ES-I3 (cell line): ENCODE results near the gene ERI2.
"Not testable (repeated sequence)": the region's sequence is repeated elsewhere in the genome, so short reads cannot be mapped to it uniquely, and the experiment has no call there.

Source experiments
- H3K36me3 ChIP-seq: 2 replicates; pipeline ENCODE4 v1.6.1; 2013; ENCODE audit warnings: mild to moderate bottlenecking, low read length, control low read depth, moderate library complexity; ENCODE audit not compliant: insufficient read depth
- H3K4me1 ChIP-seq: 2 replicates; pipeline ENCODE4 v1.6.1; 2013; ENCODE audit warnings: mild to moderate bottlenecking, control low read depth, low read length; ENCODE audit not compliant: insufficient read depth
- H3K9ac ChIP-seq: 2 replicates; pipeline ENCODE4 v1.6.1; 2013; ENCODE audit warnings: low read depth, mild to moderate bottlenecking, low read length, moderate library complexity
- H3K9me3 ChIP-seq: 2 replicates; pipeline ENCODE4 v1.6.1; 2013; ENCODE audit warnings: mild to moderate bottlenecking, low read length, moderate library complexity; ENCODE audit not compliant: control insufficient read depth, insufficient read depth

Gene ERI2

GRCh38 chr16:20764448-20764847 lies 41.8 kb downstream of the ERI2 start:
- not testable (repeated sequence) for H3K4me1 ChIP-seq, H3K9ac ChIP-seq, H3K9me3 ChIP-seq, H3K36me3 ChIP-seq

GRCh38 chr16:20763461-20764232 lies 42.6 kb downstream of the ERI2 start, which contains the start of gene ACSM3:
ACSM3 (plus strand) TSS chr16:20764014; CDS start chr16:20770035, 6,021 bp downstream.
- Histone ChIP-seq H3K36me3 (no peaks in the 10 kb centered on the region), H3K4me1 (no peaks in the 10 kb centered on the region), H3K9ac (peak within 1 kb of the TSS; percentile 71; the same call in 1 of the 2 replicates), H3K9me3 (no peaks in the 10 kb centered on the region)

DNA sequence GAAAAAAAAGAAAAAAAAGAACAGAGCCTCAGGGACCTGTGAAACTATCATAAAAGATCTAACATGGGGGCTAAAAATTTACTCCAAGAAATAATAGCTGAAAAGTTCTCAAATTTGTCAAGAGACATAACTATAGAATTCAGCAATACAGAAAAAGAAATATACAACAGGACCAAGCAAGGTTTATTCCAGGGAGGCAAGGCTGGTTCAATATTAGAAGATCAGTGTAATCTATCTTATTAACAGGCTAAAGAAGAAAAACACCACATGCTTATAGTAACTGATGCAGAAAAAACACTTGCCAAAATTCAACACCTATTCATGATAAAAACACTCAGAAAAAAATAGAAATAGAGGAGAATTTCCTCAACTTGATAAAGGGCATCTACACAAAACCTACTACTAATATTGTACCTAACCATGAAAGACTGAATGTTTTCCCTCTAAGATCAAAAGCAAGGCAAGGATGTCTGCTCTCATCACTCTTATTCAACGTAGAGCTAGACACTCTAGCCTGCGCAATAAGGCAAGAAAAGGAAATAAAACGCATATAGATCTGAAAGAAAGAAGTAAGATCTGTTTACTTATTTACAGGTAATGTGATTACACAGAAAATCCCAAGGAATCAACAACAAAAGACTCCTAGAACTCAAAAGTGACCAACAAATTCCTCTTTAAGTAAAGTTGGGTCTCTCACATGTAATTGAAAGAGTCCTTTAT lies 43.7 kb downstream of the ERI2 start:
- Histone ChIP-seq H3K4me1 (no peaks in the 10 kb centered on the region), H3K9me3 (no peaks in the 10 kb centered on the region), H3K9ac (no peak overlapping the region), H3K36me3 (no peaks in the 10 kb centered on the region)

GRCh38 chr16:20761175-20761574 lies 45.1 kb downstream of the ERI2 start:
- no peak overlapping the region for H3K9ac ChIP-seq
- no peaks in the 10 kb centered on the region for H3K36me3 ChIP-seq
- no peaks in the 10 kb centered on the region for H3K9me3 ChIP-seq
- H3K4me1 ChIP-seq, result no peaks in the 10 kb centered on the region

GRCh38 chr16:20760346-20760745 lies 45.9 kb downstream of the ERI2 start:
- no peaks in the 10 kb centered on the region for H3K36me3 ChIP-seq
- no peaks in the 10 kb centered on the region for H3K9me3 ChIP-seq
- no peak overlapping the region for H3K9ac ChIP-seq
- no peaks in the 10 kb centered on the region for H3K4me1 ChIP-seq

DNA sequence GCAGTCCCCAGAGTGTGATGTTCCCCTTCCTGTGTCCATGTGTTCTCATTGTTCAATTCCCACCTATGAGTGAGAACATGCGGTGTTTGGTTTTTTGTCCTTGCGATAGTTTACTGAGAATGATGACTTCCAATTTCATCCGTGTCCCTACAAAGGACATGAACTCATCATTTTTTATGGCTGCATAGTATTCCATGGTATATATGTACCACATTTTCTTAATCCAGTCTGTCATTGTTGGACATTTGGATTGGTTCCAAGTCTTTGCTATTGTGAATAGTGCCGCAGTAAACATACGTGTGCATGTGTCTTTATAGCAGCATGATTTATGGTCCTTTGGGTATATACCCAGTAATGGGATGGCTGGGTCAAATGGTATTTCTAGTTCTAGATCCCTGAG lies 50.5 kb downstream of the ERI2 start:
- H3K9me3 ChIP-seq, H3K9ac ChIP-seq, H3K36me3 ChIP-seq, H3K4me1 ChIP-seq: not testable (repeated sequence)

DNA sequence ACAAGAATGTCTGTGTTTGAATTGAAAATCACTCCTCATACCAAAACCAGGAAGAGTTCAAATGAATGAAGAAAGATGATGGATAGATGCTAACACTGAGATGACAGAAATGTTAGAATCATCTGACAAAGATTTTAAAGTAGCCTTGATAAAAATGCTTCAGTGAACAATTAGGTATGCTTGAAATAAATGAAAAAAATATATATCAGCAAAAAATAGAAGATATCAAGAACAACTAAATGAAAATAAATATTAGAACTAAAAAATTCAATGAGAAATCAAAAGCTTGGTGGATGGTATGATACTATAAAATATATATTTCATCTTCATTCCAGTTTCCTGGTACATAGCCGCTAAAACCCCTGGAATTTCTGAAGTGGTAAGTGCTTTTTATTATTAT lies 51.0 kb downstream of the ERI2 start:
- Histone ChIP-seq H3K4me1 (no peaks in the 10 kb centered on the region), H3K9ac (no peak overlapping the region), H3K9me3 (no peaks in the 10 kb centered on the region), H3K36me3 (no peaks in the 10 kb centered on the region)

GRCh38 chr16:20753727-20754126 lies 52.5 kb downstream of the ERI2 start:
- no peaks in the 10 kb centered on the region for H3K9me3 ChIP-seq
- H3K36me3 ChIP-seq, result no peaks in the 10 kb centered on the region
- H3K4me1 ChIP-seq, result no peaks in the 10 kb centered on the region
- H3K9ac ChIP-seq, result no peak overlapping the region

DNA sequence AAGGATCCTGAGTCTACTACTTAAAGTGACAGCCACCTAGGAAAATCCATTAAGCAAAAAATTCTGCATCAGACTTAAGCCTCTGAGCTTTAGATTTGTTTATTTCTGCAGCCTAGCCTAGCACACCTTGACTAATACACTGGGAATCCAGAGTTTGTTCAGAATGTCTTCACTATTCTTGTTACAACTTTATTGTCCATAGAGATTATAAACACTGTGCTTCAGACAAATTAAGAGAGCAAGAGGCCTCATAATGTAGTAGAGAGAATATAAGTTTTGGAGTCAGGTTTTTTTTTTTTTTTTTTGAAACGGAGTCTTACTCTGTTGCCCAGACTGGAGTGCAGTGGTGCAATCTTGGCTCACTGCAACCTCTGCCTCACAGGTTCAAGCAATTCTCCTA lies 55.7 kb downstream of the ERI2 start:
- Histone ChIP-seq H3K4me1 (no peaks in the 10 kb centered on the region), H3K36me3 (no peaks in the 10 kb centered on the region), H3K9ac (no peak overlapping the region), H3K9me3 (no peaks in the 10 kb centered on the region)

DNA sequence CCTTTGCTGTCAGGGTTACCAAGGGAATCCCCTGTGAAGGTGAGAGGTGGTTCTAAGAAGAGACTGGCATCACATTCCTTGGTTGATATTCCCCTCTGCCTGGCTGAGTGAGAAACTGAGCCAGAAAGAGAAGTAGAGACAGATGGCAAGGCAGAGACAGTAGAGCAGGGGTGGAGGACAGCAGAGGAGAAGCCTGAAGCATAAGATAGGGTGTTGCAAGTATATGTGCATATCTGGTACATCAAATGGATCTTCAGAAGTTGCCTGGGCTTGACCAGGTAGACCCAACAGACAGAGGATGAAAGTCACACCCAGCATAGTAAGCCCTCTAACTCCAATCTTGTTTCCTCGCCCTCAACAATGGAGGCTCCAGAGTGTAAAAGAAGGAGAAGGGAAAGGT lies 56.8 kb downstream of the ERI2 start:
- no peak overlapping the region for H3K9ac ChIP-seq
- no peaks in the 10 kb centered on the region for H3K9me3 ChIP-seq
- H3K36me3 ChIP-seq, result no peaks in the 10 kb centered on the region
- H3K4me1 ChIP-seq, result no peaks in the 10 kb centered on the region

DNA sequence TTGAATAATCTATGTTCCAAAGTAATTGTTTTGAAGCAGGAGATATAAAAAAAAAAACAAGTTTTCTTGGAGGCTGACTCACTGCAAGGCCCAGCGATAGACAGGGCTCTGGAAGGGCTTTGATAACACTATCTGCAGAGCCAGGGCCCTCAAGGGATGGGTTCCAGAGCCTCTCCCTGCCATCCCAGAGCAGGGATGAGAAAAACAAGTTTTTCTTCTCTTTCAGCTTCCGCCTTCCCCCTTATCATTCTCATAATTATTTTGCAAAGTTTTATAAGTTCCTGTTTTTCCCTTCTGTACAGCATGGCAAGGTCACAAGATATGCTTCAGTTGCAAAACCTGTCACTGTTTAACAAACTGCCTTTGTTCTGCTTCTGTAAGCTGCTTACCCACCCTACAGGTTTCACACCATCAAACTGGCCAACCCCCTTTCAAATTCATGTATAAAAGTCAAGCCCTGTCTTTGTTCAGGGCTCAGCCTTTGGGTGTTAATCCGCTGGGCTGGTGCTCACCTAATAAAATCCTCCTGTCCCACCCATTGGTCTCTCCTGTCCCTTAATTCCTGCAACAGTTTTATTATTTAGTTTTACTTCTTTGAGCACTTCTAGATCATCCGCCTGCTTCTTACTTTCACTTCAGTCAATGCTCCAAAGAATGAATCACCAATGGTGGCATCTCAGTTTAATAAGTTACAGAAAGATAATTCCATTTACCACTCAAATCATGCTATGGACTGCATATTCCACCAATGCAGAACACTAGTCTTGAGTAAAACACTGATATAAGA lies 59.0 kb downstream of the ERI2 start:
- no peak overlapping the region for H3K9ac ChIP-seq
- no peaks in the 10 kb centered on the region for H3K9me3 ChIP-seq
- H3K36me3 ChIP-seq, result no peaks in the 10 kb centered on the region
- no peaks in the 10 kb centered on the region for H3K4me1 ChIP-seq

DNA sequence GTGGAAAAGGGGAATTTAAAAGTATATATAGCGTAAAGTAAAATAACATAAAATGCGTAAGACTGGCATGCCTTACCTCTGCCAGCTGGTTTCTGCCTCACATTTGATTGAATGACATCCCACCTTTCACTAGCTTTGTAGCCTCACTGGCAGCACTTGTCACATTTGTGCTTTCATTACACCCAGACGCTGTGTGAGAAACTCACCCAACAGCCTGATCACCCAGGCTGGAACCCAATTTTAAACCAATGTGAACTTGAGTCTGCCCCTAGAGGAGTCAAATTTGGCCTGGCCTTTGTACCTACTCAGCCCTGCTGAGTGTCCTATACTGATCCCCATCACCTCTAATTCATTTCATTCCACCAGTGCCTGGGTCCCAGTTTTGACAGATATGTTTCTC lies 59.8 kb downstream of the ERI2 start:
- no peaks in the 10 kb centered on the region for H3K36me3 ChIP-seq
- H3K9ac ChIP-seq, result no peak overlapping the region
- H3K9me3 ChIP-seq, result no peaks in the 10 kb centered on the region
- H3K4me1 ChIP-seq, result no peaks in the 10 kb centered on the region
